ENCODE data around the gene DDX60. TPM values are rescaled to one million over a fixed set of nuclear protein-coding genes. Genes with fewer than 3 reads are reported as not detected.

DDX60 gene
- total RNA-seq, 2 experiments from 2014 or later = 111 to 115 TPM

DNA sequence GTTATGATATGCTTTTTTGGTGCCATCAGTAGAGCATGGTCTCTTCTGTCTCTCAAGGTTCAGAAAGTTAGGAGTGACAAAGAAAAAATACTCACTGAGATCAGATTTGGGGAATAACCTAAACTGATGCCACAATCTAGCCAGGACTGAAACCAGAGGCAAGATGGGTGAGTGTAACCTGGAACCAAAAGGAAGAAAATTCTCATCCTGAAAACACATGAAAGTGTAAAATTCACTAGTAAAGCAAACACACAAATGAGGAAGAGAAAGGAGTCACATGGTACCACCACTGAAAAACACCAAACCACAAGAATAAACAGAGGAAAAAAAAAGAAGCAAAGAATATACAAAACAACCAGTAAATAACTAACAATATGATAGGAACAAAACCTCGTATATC is 129.8 kb downstream of the DDX60 start:
- Mint-ChIP-seq H3K27ac (no peak overlapping the region), H3K4me1 (ENCODE audit: low read depth) (peaks cover 3% of the 10 kb centered on the region), H3K27me3 (ENCODE audit: low read depth) (no peaks in the 10 kb centered on the region), H3K4me3 (no peak overlapping the region), H3K36me3 (ENCODE audit: low read depth) (no peaks in the 10 kb centered on the region), H3K9me3 (ENCODE audit: insufficient read depth) (no peaks in the 10 kb centered on the region)
- DNase-seq (no peak), ATAC-seq (no peak)
- POLR2A ChIA-PET = no interaction called here
- CTCF ChIA-PET = no interaction called here

DNA sequence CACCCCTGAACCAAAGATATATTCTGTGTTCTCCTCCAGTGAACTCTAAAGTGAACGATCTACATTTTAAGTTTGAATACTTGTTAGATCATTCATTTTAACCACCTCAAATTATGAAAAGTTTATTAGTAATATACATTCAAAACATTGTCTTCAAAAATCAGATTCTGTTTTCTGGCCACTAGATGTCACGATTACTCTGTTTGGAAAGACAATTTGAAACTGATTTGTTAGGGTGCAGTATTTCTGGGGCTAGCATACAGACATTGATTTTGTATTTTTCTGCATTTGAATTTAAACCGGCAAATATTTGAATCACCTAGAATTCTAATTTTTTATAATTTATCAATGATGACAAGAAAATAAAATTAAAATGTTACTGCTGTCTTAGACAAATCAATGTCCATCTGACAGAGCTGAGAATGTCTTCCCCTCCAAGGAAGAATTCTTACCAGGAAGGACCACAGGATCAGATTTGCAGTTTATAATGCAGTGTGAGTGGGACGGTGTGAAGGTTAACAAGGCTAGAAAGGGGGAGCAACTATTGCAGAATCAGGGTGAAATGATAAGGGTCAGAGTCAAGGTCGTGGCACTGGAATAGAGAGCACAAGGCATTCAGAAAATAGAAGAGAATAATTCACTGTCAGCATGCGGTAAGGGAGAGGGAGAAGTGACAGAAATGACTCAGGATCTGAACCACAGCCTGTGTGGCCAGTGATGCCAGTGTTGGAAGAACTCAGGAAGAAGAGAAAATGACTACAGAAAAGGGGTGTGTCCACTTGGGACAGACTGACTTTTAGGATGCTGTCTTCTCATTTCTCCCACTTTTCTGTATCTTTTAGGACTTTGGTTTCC is 134.6 kb downstream of the DDX60 start:
- Mint-ChIP-seq H3K4me1 (ENCODE audit: low read depth) (peaks cover 3% of the 10 kb centered on the region), H3K36me3 (ENCODE audit: low read depth) (no peaks in the 10 kb centered on the region), H3K27ac (no peak overlapping the region), H3K4me3 (no peak overlapping the region), H3K9me3 (ENCODE audit: insufficient read depth) (no peaks in the 10 kb centered on the region), H3K27me3 (ENCODE audit: low read depth) (no peaks in the 10 kb centered on the region)
- ChIA-PET POLR2A (no interaction called here), CTCF (no interaction called here)
- ATAC-seq = no peak
- DNase-seq = no peak

DNA sequence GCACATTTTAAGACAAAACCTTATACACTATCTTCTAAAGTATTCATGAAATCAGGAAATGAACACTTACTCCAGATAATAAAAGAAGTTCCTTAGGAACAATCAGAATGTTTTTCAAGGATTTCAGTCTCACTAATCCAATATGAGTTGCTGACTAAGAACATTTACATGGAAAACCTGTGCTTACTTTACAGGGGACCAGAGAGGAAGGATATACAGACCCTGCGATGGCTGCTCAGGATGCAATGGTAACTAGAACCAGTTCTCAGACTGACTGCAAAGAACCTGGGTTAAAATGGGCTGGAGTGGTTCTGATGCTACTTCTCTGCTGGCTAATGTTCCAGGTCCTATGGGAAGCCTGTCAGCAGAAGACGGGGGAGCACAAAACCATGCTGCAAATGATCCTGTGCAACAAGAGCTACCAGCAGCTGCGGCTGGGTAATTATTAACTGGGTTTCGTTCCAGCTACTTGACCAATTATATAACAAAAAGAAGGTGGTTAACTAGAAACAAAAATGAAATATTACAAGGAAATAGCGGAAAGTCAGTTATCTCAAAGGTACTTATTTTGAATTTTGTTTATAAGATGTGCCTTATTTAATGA is 140.9 kb downstream of the DDX60 start:
- Mint-ChIP-seq H3K27me3 (ENCODE audit: low read depth) (no peaks in the 10 kb centered on the region), H3K4me3 (no peak overlapping the region), H3K36me3 (ENCODE audit: low read depth) (no peaks in the 10 kb centered on the region), H3K9me3 (ENCODE audit: insufficient read depth) (no peaks in the 10 kb centered on the region), H3K27ac (no peak overlapping the region), H3K4me1 (ENCODE audit: low read depth) (no peaks in the 10 kb centered on the region)
- no peak for DNase-seq
- ATAC-seq = no peak
- CTCF ChIA-PET = no interaction called here
- POLR2A ChIA-PET = no interaction called here

DNA sequence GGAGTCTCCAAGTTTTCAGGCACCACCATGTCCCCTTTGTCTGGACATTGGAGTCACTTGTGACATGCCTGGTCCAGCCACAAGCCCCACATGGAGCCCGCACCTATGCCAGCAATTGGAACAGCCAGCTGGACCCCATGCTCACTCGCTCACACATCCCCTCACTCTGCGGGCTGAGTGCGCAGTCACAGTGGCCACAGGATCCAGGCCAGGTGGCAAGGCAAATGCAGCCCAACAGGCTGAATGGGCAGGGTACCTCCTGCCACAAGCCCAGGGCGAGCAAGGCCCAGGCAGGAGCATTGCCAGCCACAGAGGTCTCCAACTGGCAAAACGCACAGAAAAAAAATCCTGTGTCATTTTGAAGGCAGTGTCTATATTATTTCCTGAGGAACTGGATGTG is 144.2 kb downstream of the DDX60 start:
- no peaks in the 10 kb centered on the region for H3K4me1 Mint-ChIP-seq (ENCODE audit: low read depth)
- CTCF ChIA-PET = no interaction called here
- no peaks in the 10 kb centered on the region for H3K27me3 Mint-ChIP-seq (ENCODE audit: low read depth)
- H3K9me3 Mint-ChIP-seq (ENCODE audit: insufficient read depth) = no peaks in the 10 kb centered on the region
- ATAC-seq = no peak
- H3K4me3 Mint-ChIP-seq = no peak overlapping the region
- no peaks in the 10 kb centered on the region for H3K36me3 Mint-ChIP-seq (ENCODE audit: low read depth)
- DNase-seq = no peak
- H3K27ac Mint-ChIP-seq = no peak overlapping the region
- POLR2A ChIA-PET = no interaction called here

DNA sequence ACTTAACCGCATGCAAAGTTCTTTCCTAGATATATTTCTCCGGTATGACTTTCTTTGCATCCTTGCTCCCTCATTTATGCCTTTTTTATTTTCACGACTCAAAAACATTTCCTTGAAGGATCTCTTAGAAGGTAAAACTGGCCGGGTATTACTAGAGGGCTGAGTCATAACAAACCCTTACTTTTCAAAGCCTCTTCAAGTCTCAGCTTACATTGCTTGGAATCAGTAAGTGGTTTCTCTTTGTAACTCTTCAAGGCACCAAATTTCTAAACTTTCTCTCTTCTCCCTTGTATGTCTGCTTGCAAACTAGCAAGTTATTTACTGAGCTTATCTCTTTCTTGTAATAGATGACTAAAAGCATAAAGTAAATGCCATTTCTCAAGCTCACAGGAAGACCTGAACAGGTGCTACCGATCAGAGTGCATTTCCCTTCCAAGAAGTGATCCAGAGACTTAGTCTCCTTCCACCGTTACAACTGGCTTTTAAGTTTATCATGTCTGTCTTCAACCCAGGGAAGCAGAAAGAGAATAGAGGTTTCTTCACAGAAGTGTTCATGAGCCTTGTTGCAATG is 150.8 kb downstream of the DDX60 start:
- ChIA-PET POLR2A (interaction anchor here (0.6 kb wide), 1 partner anchor 150 kb away, joined by 3 read pairs; no protein-coding TSS in a partner anchor), CTCF (interaction anchor here (1.6 kb wide), 1 partner anchor 14 kb away, joined by 4 read pairs; no protein-coding TSS in a partner anchor)
- Mint-ChIP-seq H3K27me3 (ENCODE audit: low read depth) (no peaks in the 10 kb centered on the region), H3K4me1 (ENCODE audit: low read depth) (no peaks in the 10 kb centered on the region), H3K4me3 (no peak overlapping the region), H3K27ac (no peak overlapping the region), H3K9me3 (ENCODE audit: insufficient read depth) (no peaks in the 10 kb centered on the region), H3K36me3 (ENCODE audit: low read depth) (no peaks in the 10 kb centered on the region)
- DNase-seq = no peak
- no peak for ATAC-seq

Other genes with a start within 250 kb of the DDX60 start
- not detected for gene ANXA10, start 226.2 kb downstream of the DDX60 start, total RNA-seq
- gene DDX60L, start 161.7 kb upstream of the DDX60 start, total RNA-seq = 10 to 100 TPM; 59.3 to 61.1 TPM
- gene PALLD, start 178.3 kb upstream of the DDX60 start, total RNA-seq = 1 to 10 TPM; 1.2 to 1.3 TPM